Osteoblast (primary cell): Measurements from ENCODE around the gene ANO6. TPM values are rescaled to one million over a fixed set of nuclear protein-coding genes. Genes with fewer than 3 reads are reported as not detected.
A peak's percentile ranks its signal among the peaks of the same experiment; 100 is the strongest.

Source experiments
- DNase-seq: peaks from one replicate; pipeline ENCODE4 v3.0.0; 2011; ENCODE audit warnings: low spot score, mixed read lengths; ENCODE audit not compliant: insufficient read length; ENCODE audit errors: missing footprints
- H2AFZ ChIP-seq: 2 replicates; pipeline ENCODE4 v1.6.0; 2011; ENCODE audit warnings: mild to moderate bottlenecking, low read length
- H3K27ac ChIP-seq: 2 replicates; pipeline ENCODE4 v1.5.1; 2011; ENCODE audit warnings: mild to moderate bottlenecking, low read depth, low read length, moderate library complexity
- H3K27me3 ChIP-seq: 2 replicates; pipeline ENCODE4 v1.6.0; 2012; ENCODE audit warnings: mild to moderate bottlenecking, control low read depth, inconsistent platforms, low read length, moderate library complexity; ENCODE audit not compliant: insufficient read depth
- H3K36me3 ChIP-seq: 2 replicates; pipeline ENCODE4 v1.5.1; 2011; ENCODE audit warnings: mild to moderate bottlenecking, low read length, control low read depth, moderate library complexity; ENCODE audit not compliant: insufficient read depth
- H3K4me1 ChIP-seq: 2 replicates; pipeline ENCODE4 v1.5.1; 2011; ENCODE audit warnings: mild to moderate bottlenecking, low read length, control low read depth, moderate library complexity; ENCODE audit not compliant: insufficient read depth
- H3K4me2 ChIP-seq: 2 replicates; pipeline ENCODE4 v1.6.0; 2011; ENCODE audit warnings: mild to moderate bottlenecking, low read length; ENCODE audit not compliant: insufficient read depth
- H3K4me3 ChIP-seq: fragments of 200-600 bp; sonication (generic); 3 replicates; pipeline ENCODE4 v1.5.1; 2012; ENCODE audit warnings: mild to moderate bottlenecking, low read length, inconsistent platforms; ENCODE audit not compliant: insufficient read depth
- H3K79me2 ChIP-seq: 2 replicates; pipeline ENCODE4 v1.6.0; 2012; ENCODE audit warnings: mild to moderate bottlenecking, low read length, control low read depth, inconsistent platforms; ENCODE audit not compliant: insufficient read depth
- H3K9me3 ChIP-seq: 2 replicates; pipeline ENCODE4 v1.5.1; 2011; ENCODE audit warnings: low read depth, low read length, control low read depth
- H4K20me1 ChIP-seq: 2 replicates; pipeline ENCODE4 v1.6.0; 2012; ENCODE audit warnings: mild to moderate bottlenecking, low read length, control low read depth; ENCODE audit not compliant: insufficient read depth
- total RNA-seq: library from RNA; depleted of rRNA; stranded (reverse); fragments of >200 nt; gene quantifications from 2 replicates; pipeline ENCODE4 v1.2.3, GENCODE V29; 2012
- TF ChIP-seq, protein P1 (sequence below): IDR thresholded peaks from 2 replicates; pipeline ENCODE4 v1.5.1; 2011; ENCODE audit warnings: mild to moderate bottlenecking, low read depth, low read length, moderate library complexity; ENCODE audit errors: extremely low read depth

The ANO6 gene
- total RNA-seq, 1 donor, result 49.9 TPM

DNA sequence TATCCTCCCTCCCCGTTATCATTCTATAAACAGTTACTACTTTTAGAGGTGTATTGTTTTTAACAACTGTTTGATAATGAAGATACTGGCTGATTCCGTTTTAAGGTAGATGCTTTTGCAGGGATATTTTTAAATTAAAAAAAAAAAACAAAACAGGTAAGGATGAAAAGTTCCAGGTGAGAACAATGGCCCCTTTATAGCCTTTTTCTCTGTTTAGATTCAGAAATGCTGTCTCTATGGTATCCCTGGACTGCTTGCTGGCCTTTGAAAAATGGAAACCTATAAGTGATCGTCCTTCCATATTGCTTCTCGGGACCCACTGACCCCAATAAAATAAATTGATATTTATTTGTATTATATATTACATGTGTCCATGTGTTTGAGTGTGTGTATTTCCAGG is 23.2 kb upstream of the ANO6 start:
- H2AFZ ChIP-seq, result no peak overlapping the region
- H3K9me3 ChIP-seq, result no peaks in the 10 kb centered on the region
- H3K27ac ChIP-seq, result no peak overlapping the region
- no peaks in the 10 kb centered on the region for H3K27me3 ChIP-seq
- TF ChIP-seq, protein P1, sequence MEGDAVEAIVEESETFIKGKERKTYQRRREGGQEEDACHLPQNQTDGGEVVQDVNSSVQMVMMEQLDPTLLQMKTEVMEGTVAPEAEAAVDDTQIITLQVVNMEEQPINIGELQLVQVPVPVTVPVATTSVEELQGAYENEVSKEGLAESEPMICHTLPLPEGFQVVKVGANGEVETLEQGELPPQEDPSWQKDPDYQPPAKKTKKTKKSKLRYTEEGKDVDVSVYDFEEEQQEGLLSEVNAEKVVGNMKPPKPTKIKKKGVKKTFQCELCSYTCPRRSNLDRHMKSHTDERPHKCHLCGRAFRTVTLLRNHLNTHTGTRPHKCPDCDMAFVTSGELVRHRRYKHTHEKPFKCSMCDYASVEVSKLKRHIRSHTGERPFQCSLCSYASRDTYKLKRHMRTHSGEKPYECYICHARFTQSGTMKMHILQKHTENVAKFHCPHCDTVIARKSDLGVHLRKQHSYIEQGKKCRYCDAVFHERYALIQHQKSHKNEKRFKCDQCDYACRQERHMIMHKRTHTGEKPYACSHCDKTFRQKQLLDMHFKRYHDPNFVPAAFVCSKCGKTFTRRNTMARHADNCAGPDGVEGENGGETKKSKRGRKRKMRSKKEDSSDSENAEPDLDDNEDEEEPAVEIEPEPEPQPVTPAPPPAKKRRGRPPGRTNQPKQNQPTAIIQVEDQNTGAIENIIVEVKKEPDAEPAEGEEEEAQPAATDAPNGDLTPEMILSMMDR, result no peak
- H3K4me2 ChIP-seq, result peak overlapping the region; percentile 29
- no peaks in the 10 kb centered on the region for H3K36me3 ChIP-seq
- DNase-seq, result no peak
- no peak overlapping the region for H3K4me3 ChIP-seq
- H4K20me1 ChIP-seq, result no peaks in the 10 kb centered on the region
- peaks cover 12% of the 10 kb centered on the region for H3K4me1 ChIP-seq
- no peaks in the 10 kb centered on the region for H3K79me2 ChIP-seq

DNA sequence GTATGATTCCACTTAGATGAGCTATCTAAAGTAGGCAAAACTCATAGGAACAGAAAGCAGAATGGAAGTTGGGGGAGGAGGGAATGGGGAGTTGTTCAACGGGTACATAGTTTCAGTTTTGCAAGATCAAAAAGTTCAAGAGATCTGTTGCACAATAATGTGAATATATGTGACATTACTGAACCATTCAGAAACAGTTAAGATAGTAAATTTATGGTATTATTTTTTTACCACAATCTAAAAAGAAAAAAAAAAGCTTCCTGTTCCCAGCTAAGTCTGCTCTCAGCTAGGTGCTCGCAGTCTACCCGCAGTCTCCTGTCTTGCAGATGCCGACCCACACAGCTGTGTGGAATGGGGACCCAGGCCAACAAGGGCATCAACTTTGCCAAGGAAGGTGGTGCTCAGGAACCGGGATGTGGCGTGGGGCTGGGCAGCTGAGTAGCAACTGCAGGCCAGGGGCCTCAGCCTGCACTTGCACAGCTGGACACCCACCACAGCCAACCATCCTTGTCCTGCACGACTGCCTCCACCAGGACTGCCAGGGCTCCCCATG is 15.3 kb upstream of the ANO6 start:
- Histone ChIP-seq H2AFZ (no peak overlapping the region), H3K4me3 (no peak overlapping the region), H3K27me3 (no peaks in the 10 kb centered on the region), H3K9me3 (no peaks in the 10 kb centered on the region), H3K36me3 (no peaks in the 10 kb centered on the region), H3K4me1 (no peaks in the 10 kb centered on the region), H3K27ac (no peak overlapping the region), H3K4me2 (no peak overlapping the region), H4K20me1 (no peaks in the 10 kb centered on the region), H3K79me2 (no peaks in the 10 kb centered on the region)
- no peak for DNase-seq
- TF ChIP-seq, protein P1, result no peak

DNA sequence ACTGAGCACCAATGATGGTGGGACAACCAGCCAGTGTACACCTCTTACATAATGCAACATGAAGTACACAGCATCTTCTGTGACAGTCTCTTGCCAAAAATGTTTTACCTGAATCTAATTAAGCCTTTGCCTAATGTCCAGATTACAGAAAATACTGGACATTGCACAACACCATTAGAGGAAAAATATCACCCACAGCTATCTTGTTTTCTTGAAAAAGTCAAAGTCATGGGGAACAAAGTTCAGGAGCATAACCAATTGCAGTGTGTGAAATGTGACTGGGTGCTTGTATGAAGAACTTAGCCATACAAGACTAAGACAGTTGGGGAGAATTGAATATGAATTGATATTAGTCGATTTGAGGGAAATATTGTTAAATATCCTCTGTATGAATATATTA is 12.1 kb upstream of the ANO6 start:
- Histone ChIP-seq H3K36me3 (no peaks in the 10 kb centered on the region), H3K27me3 (no peaks in the 10 kb centered on the region), H2AFZ (no peak overlapping the region), H4K20me1 (no peaks in the 10 kb centered on the region), H3K27ac (no peak overlapping the region), H3K4me2 (no peak overlapping the region), H3K4me3 (no peak overlapping the region), H3K9me3 (no peaks in the 10 kb centered on the region), H3K4me1 (no peaks in the 10 kb centered on the region), H3K79me2 (no peaks in the 10 kb centered on the region)
- TF ChIP-seq, protein P1, result no peak
- no peak for DNase-seq

DNA sequence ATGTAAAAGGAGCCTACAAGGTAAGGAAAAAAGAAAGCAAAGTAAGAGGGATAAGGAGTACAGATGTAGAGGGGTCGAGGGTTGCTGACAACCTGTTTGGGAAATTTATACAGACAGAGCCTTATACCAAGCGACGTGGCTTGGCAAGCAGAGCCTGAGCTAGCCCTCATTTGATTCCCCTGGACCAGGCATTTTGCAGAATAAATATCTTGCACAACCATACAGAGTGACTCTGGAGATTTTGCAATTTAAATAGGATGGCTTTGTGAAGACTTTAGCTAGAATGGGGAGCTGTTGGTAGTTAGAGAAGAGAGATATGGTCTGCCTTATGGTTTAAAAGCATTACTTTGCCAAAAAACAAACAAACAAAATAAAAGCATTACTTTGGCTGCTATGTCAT is 11.1 kb upstream of the ANO6 start:
- Histone ChIP-seq H3K27ac (no peak overlapping the region), H3K4me3 (no peak overlapping the region), H2AFZ (no peak overlapping the region), H3K79me2 (no peaks in the 10 kb centered on the region), H3K36me3 (no peaks in the 10 kb centered on the region), H3K4me2 (no peak overlapping the region), H4K20me1 (no peaks in the 10 kb centered on the region), H3K4me1 (no peaks in the 10 kb centered on the region), H3K9me3 (no peaks in the 10 kb centered on the region), H3K27me3 (no peaks in the 10 kb centered on the region)
- TF ChIP-seq, protein P1, result no peak
- DNase-seq, result no peak
